UCSD-AML1 (cell line): ENCODE measurements around the gene L2HGDH.

Experiments used
- DNase-seq: peaks from one replicate; lab custom pipeline; 2025; ENCODE audit not compliant: unreplicated experiment; lab: John Stamatoyannopoulos, UW

The L2HGDH gene

GRCh38 chr14:50230701-50231474 lies 81.1 kb downstream of the L2HGDH start:
- peak; percentile 57 for DNase-seq

GRCh38 chr14:50230401-50230700 lies 81.7 kb downstream of the L2HGDH start:
- DNase-seq, result no peak

- DNase-seq, result no peak
Observed at GRCh38 chr14:50229681-50230080, 82.3 kb downstream of the L2HGDH start.

GRCh38 chr14:50228313-50228712 lies 83.7 kb downstream of the L2HGDH start:
- DNase-seq, result no peak

GRCh38 chr14:50225974-50226297 lies 86.1 kb downstream of the L2HGDH start:
- no peak for DNase-seq

GRCh38 chr14:50225067-50225973 lies 86.7 kb downstream of the L2HGDH start:
- DNase-seq, result no peak

GRCh38 chr14:50222055-50222613 lies 89.9 kb downstream of the L2HGDH start:
- no peak for DNase-seq

GRCh38 chr14:50218501-50218900 lies 93.5 kb downstream of the L2HGDH start:
- no peak for DNase-seq

- no peak for DNase-seq
Observed at GRCh38 chr14:50215416-50215815, 96.6 kb downstream of the L2HGDH start.

GRCh38 chr14:50213795-50214194 lies 98.2 kb downstream of the L2HGDH start:
- no peak for DNase-seq

- DNase-seq, result no peak
Observed at GRCh38 chr14:50212726-50213125, 99.3 kb downstream of the L2HGDH start.

GRCh38 chr14:50210074-50210473 lies 102.0 kb downstream of the L2HGDH start:
- DNase-seq, result no peak

GRCh38 chr14:50198499-50198898 lies 113.5 kb downstream of the L2HGDH start:
- DNase-seq, result no peak

GRCh38 chr14:50191499-50191898 lies 120.5 kb downstream of the L2HGDH start:
- DNase-seq, result no peak
